ENCODE data around the gene ADM2.

GRCh38 chr22:50483106-50483505 lies 1.8 kb downstream of the ADM2 start:
- no peak for TF ChIP-seq CTCF (IDR thresholded peaks at IDR 0.05; ENCODE audit: low read depth, low read length)
- TF ChIP-seq EZH2phosphoT487 (IDR thresholded peaks at IDR 0.05; ENCODE audit: low read depth): no peak

All from OCI-LY3 (cell line).